Endothelial cell of umbilical vein (primary cell): ENCODE results near the gene C1orf174. TPM values are rescaled to one million over a fixed set of nuclear protein-coding genes. Genes with fewer than 3 reads are reported as not detected.

Experiments
- BruUV-seq: library from RNA; stranded (reverse); fragments of 400-500 nt; replicated peaks from 2 replicates; lab custom pipeline; 2021; lab: Mats Ljungman, UMichigan
- CTCF ChIA-PET: fragments of 300-600, 350-600 bp; sonication (Branson Sonifier 250); formaldehyde crosslinking; loops from one replicate; lab custom pipeline; 2021; ENCODE audit warnings: antibody characterized with exemption, inconsistent platforms; lab: Charles Lee
- POLR2A ChIA-PET: fragments of 300-600, 350-600 bp; sonication (Branson Sonifier 250); formaldehyde crosslinking; loops from one replicate; lab custom pipeline; 2021; ENCODE audit warnings: antibody characterized with exemption, inconsistent platforms; lab: Charles Lee
- DNase-seq: peaks from one replicate; pipeline ENCODE4 v3.0.0-alpha.2; 2011; ENCODE audit warnings: low read depth, low spot score
- FAIRE-seq: peaks from 2 replicates; lab custom pipeline; 2011; peaks lifted over from hg19 to GRCh38; lab: Jason Lieb, UNC
- H2AFZ ChIP-seq: 2 replicates; pipeline ENCODE4 v1.6.0; 2012; ENCODE audit warnings: low read depth, low read length, control low read depth, inconsistent platforms
- H3K27ac ChIP-seq: 2 replicates; pipeline ENCODE4 v1.5.1; 2011; ENCODE audit warnings: low read depth, mild to moderate bottlenecking, control low read depth, low read length, moderate library complexity; ENCODE audit not compliant: insufficient read depth
- H3K27me3 ChIP-seq, 2 experiments: 2 replicates each; pipeline versions ENCODE4 v1.6.0 to v1.6.1; 2011; ENCODE audit warnings: low read length in 2 of 2, mixed read lengths in 1 of 2; ENCODE audit not compliant: control insufficient read depth in 2 of 2, insufficient read depth in 2 of 2
- H3K36me3 ChIP-seq, 2 experiments: 2 replicates in 1 of 2; 3 replicates in 1 of 2; pipeline ENCODE4 v1.5.1; 2011; ENCODE audit warnings: low read length in 2 of 2, mild to moderate bottlenecking in 1 of 2, moderate library complexity in 1 of 2; ENCODE audit not compliant: control insufficient read depth in 2 of 2, insufficient read depth in 2 of 2; ENCODE audit errors: extremely low read depth in 1 of 2
- H3K4me1 ChIP-seq: 3 replicates; pipeline ENCODE4 v1.5.1; 2011; ENCODE audit warnings: mild to moderate bottlenecking, low read length; ENCODE audit not compliant: control insufficient read depth, insufficient read depth; ENCODE audit errors: extremely low read depth
- H3K4me2 ChIP-seq: 2 replicates; pipeline ENCODE4 v1.6.1; 2011; ENCODE audit warnings: low read length, control low read depth, mixed read lengths; ENCODE audit not compliant: insufficient read depth
- H3K4me3 ChIP-seq, 3 experiments: fragments of 200-600 bp in 1 of 3; sonication (generic), shearing (Covaris generic) in 1 of 3; replicated peaks in 1 of 3; 2 replicates each; pipeline ENCODE4 v1.5.1; 2011 to 2016; ENCODE audit warnings: control low read depth in 3 of 3, low read length in 3 of 3, mild to moderate bottlenecking in 2 of 3, inconsistent platforms in 1 of 3, low read depth in 1 of 3, moderate library complexity in 1 of 3; ENCODE audit not compliant: insufficient read depth in 1 of 3
- H3K79me2 ChIP-seq: 2 replicates; pipeline ENCODE4 v1.6.0; 2012; ENCODE audit warnings: low read length, inconsistent platforms; ENCODE audit not compliant: control insufficient read depth, insufficient read depth
- H3K9ac ChIP-seq: replicated peaks from 2 replicates; pipeline ENCODE3; 2011; ENCODE audit warnings: low read length, control low read depth; ENCODE audit not compliant: insufficient read depth; ENCODE audit errors: extremely low read depth
- H3K9me1 ChIP-seq: replicated peaks from 3 replicates; pipeline ENCODE4 v1.6.0; 2011; ENCODE audit warnings: mild to moderate bottlenecking, low read length; ENCODE audit not compliant: control insufficient read depth, insufficient read depth; ENCODE audit errors: extremely low read depth
- H3K9me3 ChIP-seq: replicated peaks from 2 replicates; pipeline ENCODE4 v1.5.1; 2012; ENCODE audit warnings: low read length, inconsistent platforms; ENCODE audit not compliant: control insufficient read depth, insufficient read depth
- H4K20me1 ChIP-seq: replicated peaks from 2 replicates; pipeline ENCODE3; 2011; ENCODE audit warnings: mild to moderate bottlenecking, low read length; ENCODE audit not compliant: control insufficient read depth, insufficient read depth; ENCODE audit errors: extremely low read depth
- EZH2 ChIP-seq: IDR thresholded peaks from 2 replicates; pipeline ENCODE4 v1.6.1; 2012; ENCODE audit warnings: borderline replicate concordance, low read depth, mild to moderate bottlenecking, moderate library complexity, low read length, inconsistent platforms; ENCODE audit not compliant: severe bottlenecking
- FOS ChIP-seq: IDR thresholded peaks from 2 replicates; pipeline ENCODE4 v1.6.1; 2011; ENCODE audit warnings: mild to moderate bottlenecking, low read length, moderate library complexity, borderline replicate concordance; ENCODE audit not compliant: insufficient read depth
- GATA2 ChIP-seq: IDR thresholded peaks from 2 replicates; pipeline ENCODE4 v1.7.0; 2011; ENCODE audit warnings: low read depth, mild to moderate bottlenecking, moderate library complexity, mixed read lengths, low read length; ENCODE audit not compliant: insufficient read length, insufficient read depth
- JUN ChIP-seq: IDR thresholded peaks from 2 replicates; pipeline ENCODE4 v1.6.1; 2011; ENCODE audit warnings: borderline replicate concordance, low read depth; ENCODE audit not compliant: insufficient read length, insufficient read depth
- MYC ChIP-seq: IDR thresholded peaks from one replicate; pipeline ENCODE4 v1.6.1; 2011; ENCODE audit warnings: mild to moderate bottlenecking, low read depth, low read length
- POLR2A ChIP-seq: IDR thresholded peaks from 2 replicates; pipeline ENCODE4 v1.6.1; 2012; ENCODE audit warnings: low read depth, mild to moderate bottlenecking, control low read depth, low read length
- POLR2AphosphoS5 ChIP-seq: IDR thresholded peaks from 2 replicates; pipeline ENCODE4 v1.6.1; 2012; ENCODE audit warnings: low read depth, mild to moderate bottlenecking, control low read depth, low read length, moderate library complexity; ENCODE audit not compliant: insufficient read depth
- dilution Hi-C: fragments of 300-500 bp; cut with MboI; formaldehyde crosslinking; loops from one replicate; pipeline ENCODE4 v1.15.0; 2019; ENCODE audit warnings: low sequenced_read_pairs; ENCODE audit not compliant: extremely low pct_ligation_motif_present
- intact Hi-C: fragments of 100-400 bp; cut with micrococcal nuclease; formaldehyde crosslinking; loops from one replicate; pipeline ENCODE4 v1.10.0; 2022
- polyA plus RNA-seq, 4 experiments: library from polyadenylated mRNA; depleted of rRNA in 3 of 4; stranded (reverse) in 3 of 4; unstranded in 1 of 4; fragments of >200 nt; gene quantifications; 2 replicates each; pipeline versions ENCODE4 v1.2.1 to v1.2.3, GENCODE V29; 2011 to 2012; ENCODE audit warnings: missing spikeins in 1 of 4
- total RNA-seq: library from RNA; stranded (reverse); gene quantifications from 2 replicates; pipeline ENCODE4 v1.2.3, GENCODE V29; 2021
- TF ChIP-seq, protein P1 (sequence below), 2 donors: IDR thresholded peaks; 1 replicate in 1 of 2; 2 replicates in 1 of 2; pipeline ENCODE4 v1.5.1; 2011; ENCODE audit warnings: low read length in 2 of 2, mild to moderate bottlenecking in 2 of 2, moderate library complexity in 2 of 2, control low read depth in 1 of 2, inconsistent platforms in 1 of 2, low read depth in 1 of 2; ENCODE audit not compliant: insufficient read depth in 1 of 2; ENCODE audit errors: extremely low read depth in 1 of 2
- TF ChIP-seq, protein P2 (sequence below): IDR thresholded peaks from 2 replicates; pipeline ENCODE4 v1.6.1; 2011; ENCODE audit not compliant: insufficient read depth, insufficient read length

C1orf174 gene
- total and polyA plus RNA-seq, 2 donors (not counting 3 experiments of a cell fraction or from before 2014, with no cell fraction given): 28.0 to 31.7 TPM

DNA sequence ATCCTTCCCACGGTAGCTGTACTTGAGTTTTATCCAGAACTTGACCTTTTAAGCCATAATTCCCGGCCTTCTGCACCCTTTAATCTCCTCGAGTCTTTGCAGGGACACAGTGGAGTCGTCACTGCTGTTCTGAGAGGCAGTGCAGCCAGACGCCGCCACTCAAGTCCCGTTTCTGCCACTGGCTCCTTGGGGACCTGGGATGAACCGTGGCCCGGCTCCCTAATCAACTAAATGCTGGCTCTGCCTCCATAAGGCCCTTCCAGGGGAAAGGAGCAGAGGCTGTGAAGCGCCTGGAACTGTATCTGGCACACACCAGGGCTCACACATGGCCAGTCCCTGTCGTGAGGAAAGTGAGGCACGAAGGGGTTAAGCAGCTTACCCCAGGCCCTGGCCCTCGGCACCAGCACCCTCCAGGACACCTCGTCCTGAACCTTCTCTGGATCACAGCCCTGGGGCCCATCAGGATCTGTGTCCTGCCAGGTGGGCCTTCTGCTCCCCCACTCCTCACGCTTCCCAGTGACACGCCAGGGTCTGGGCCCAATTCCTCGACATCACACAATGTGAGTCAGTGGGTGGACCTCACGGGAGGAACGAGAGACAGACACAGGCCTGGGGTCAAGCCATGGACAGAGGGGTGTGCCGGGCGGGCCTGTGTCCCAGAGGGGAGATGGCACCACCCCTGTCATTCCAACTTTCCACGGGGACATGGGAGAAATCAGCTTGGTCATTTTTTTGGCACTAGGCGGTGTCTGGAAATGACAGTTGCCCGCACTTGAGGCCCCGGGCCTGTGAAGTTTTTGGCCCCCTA is 23.5 kb upstream of the C1orf174 start:
- Histone ChIP-seq H3K9me1 (no peaks in the 10 kb centered on the region), H3K4me1 (no peaks in the 10 kb centered on the region), H4K20me1 (no peaks in the 10 kb centered on the region), H3K4me2 (no peak overlapping the region), H3K9me3 (no peaks in the 10 kb centered on the region), H2AFZ (no peak overlapping the region), H3K4me3 (no peak overlapping the region), H3K27ac (no peak overlapping the region), H3K79me2 (no peaks in the 10 kb centered on the region), H3K36me3 (no peaks in the 10 kb centered on the region), H3K9ac (no peak overlapping the region), H3K27me3 (no peaks in the 10 kb centered on the region)
- DNase-seq (no peak), FAIRE-seq (no peak)
- ChIA-PET CTCF (no interaction called here), POLR2A (no interaction called here)
- dilution Hi-C loops (no loop called here), intact Hi-C loops (no loop called here)
- TF ChIP-seq FOS (no peak), POLR2AphosphoS5 (no peak), EZH2 (no peak), GATA2 (no peak), JUN (no peak), MYC (no peak), POLR2A (no peak)
- TF ChIP-seq, protein P1, sequence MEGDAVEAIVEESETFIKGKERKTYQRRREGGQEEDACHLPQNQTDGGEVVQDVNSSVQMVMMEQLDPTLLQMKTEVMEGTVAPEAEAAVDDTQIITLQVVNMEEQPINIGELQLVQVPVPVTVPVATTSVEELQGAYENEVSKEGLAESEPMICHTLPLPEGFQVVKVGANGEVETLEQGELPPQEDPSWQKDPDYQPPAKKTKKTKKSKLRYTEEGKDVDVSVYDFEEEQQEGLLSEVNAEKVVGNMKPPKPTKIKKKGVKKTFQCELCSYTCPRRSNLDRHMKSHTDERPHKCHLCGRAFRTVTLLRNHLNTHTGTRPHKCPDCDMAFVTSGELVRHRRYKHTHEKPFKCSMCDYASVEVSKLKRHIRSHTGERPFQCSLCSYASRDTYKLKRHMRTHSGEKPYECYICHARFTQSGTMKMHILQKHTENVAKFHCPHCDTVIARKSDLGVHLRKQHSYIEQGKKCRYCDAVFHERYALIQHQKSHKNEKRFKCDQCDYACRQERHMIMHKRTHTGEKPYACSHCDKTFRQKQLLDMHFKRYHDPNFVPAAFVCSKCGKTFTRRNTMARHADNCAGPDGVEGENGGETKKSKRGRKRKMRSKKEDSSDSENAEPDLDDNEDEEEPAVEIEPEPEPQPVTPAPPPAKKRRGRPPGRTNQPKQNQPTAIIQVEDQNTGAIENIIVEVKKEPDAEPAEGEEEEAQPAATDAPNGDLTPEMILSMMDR (IDR thresholded peaks at IDR 0.05; ENCODE audit: extremely low read depth in 1 of 2, insufficient read depth in 1 of 2, low read depth in 1 of 2, low read length in 2 of 2): no peak
- TF ChIP-seq, protein P2, sequence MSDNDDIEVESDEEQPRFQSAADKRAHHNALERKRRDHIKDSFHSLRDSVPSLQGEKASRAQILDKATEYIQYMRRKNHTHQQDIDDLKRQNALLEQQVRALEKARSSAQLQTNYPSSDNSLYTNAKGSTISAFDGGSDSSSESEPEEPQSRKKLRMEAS: no peak
- no TSS peak for BruUV-seq
